GM13977 (cell line): Measurements from ENCODE around the gene PDZRN4.
"Not testable (repeated sequence)": the region's sequence is repeated elsewhere in the genome, so short reads cannot be mapped to it uniquely, and the experiment has no call there.

Experiments used
- DNase-seq: peaks from one replicate; pipeline ENCODE4 v3.0.0; 2012; ENCODE audit warnings: low spot score
- in situ Hi-C: fragments of 300-500 bp; cut with MboI; formaldehyde crosslinking; loops from one replicate; pipeline ENCODE4 v1.12.0; 2022; ENCODE audit warnings: low sequenced_read_pairs, low pct_unique_long_range_greater_than_20kb, mixed read lengths, inconsistent platforms; ENCODE audit not compliant: unreplicated experiment
- TF ChIP-seq, protein P1 (sequence below): IDR thresholded peaks from 2 replicates; pipeline ENCODE4 v1.5.1; 2012; ENCODE audit warnings: mild to moderate bottlenecking, control low read depth; ENCODE audit not compliant: insufficient read depth; ENCODE audit errors: extremely low read depth, missing control alignments

Gene PDZRN4

DNA sequence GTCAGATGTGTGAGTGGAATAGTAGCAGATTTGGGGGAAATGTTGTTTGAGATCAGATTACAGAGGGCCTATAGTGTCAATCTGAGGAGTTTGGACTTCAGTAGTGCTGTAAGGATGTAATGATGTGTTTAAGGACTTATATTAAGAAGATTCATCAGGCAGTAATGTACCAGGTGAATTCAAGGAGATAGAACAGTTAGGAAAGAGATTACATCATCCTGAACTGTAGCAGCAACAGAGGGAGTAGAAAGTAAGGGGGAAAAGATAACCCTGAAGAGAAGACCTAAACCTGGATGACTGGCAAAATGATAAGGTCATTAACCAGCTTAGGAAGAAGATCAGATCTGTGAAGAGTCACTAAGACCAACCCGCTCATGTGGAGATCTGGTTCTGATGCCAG lies 349.4 kb downstream of the PDZRN4 start:
- TF ChIP-seq, protein P1, sequence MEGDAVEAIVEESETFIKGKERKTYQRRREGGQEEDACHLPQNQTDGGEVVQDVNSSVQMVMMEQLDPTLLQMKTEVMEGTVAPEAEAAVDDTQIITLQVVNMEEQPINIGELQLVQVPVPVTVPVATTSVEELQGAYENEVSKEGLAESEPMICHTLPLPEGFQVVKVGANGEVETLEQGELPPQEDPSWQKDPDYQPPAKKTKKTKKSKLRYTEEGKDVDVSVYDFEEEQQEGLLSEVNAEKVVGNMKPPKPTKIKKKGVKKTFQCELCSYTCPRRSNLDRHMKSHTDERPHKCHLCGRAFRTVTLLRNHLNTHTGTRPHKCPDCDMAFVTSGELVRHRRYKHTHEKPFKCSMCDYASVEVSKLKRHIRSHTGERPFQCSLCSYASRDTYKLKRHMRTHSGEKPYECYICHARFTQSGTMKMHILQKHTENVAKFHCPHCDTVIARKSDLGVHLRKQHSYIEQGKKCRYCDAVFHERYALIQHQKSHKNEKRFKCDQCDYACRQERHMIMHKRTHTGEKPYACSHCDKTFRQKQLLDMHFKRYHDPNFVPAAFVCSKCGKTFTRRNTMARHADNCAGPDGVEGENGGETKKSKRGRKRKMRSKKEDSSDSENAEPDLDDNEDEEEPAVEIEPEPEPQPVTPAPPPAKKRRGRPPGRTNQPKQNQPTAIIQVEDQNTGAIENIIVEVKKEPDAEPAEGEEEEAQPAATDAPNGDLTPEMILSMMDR: no peak
- no peak for DNase-seq
- in situ Hi-C loops: no loop called here

DNA sequence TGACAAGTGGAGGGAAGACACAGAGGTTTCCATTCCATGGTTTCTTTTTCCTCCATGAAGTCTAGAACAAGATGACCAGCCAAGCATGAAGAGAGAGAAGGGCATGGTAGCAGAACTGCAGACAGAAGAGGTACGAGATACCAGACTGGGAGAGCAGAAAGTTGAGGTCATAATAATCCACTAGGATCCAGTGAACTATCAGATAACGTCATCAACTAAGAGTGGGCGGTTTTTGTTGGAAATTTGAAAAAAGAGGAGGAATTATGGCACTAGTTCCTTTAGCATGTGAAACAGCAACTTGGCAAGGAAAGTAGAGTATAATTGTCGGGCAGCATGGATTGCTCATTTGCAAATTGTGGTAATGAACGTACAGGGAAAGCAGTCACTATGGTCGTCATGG lies 357.6 kb downstream of the PDZRN4 start:
- TF ChIP-seq, protein P1: no peak
- in situ Hi-C loops: no loop called here
- no peak for DNase-seq

DNA sequence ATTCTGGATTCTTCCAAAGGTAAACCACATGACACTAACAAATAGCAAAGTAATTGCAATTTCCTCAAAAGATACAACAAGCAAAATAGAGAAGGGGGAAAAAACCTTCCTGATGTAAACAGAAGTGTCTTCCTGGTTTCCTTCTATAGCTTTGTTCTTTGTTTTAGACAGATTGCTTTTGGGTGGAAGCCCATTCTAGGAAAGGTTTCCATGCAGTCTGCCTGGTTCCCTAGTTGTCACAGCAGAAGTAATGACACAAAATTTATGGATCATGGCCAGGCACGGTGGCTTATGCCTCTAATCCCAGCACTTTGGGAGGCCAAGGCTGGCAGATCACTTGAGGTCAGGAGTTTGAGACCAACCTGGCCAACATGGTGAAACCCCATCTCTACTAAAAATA lies 359.0 kb downstream of the PDZRN4 start:
- in situ Hi-C loops, DNase-seq: not testable (repeated sequence)

DNA sequence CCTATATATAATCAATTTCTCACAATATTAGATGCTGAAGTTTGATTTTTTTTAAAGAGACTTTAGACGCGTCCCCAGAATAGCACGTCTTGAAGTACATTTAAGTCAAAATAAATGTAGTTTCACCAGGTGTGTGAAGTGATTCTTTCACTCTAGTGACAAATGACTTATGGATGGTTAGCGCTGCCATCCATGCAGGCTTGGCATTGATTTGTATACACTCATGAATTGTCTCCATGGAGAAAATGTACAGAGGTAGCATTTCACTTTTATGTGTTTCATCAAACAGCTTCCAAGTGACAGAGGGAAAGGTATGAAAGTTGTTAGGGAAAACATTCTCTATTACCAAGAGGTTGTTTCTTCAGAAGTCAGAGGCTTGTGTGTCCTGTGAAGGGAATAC lies 360.8 kb downstream of the PDZRN4 start:
- TF ChIP-seq, protein P1: no peak
- no peak for DNase-seq
- in situ Hi-C loops: no loop called here

DNA sequence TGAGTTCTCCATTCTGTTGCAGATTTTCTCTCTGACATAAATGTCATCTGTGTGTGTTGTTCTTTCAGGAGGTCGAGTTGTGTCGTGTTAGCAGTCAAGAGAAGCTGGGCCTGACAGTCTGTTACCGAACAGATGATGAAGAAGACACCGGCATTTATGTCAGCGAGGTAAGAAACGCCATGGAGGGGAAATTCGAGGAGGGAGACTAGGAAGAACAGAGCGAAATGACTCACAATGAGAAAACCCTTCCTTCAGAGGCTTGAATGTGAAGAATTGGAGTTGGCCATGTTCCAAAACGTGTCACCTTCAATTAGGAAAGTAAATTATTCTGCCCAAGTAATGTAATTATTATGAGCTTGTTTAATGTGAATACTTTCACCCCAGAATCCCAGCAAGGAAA lies 364.5 kb downstream of the PDZRN4 start:
- TF ChIP-seq, protein P1: no peak
- in situ Hi-C loops: no loop called here
- DNase-seq: no peak

DNA sequence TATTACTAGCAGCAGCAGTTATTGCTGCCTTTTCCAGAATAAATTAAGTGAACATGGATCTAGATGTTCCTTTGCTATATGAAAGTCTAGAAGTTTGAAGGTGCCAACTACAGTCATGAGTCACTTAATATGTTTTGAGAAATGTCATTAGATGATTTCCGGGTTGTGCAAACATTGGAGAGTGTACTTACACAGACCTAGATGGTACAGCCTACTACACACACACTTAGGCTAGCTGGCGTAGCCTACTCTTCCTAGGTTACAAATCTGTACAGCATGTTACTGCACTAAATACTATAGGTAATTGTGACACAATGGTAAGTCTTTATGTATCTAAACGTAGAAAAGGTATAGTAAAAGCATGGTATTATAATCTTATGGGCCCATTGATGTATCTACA lies 368.1 kb downstream of the PDZRN4 start:
- TF ChIP-seq, protein P1: no peak
- DNase-seq: no peak
- in situ Hi-C loops: no loop called here

DNA sequence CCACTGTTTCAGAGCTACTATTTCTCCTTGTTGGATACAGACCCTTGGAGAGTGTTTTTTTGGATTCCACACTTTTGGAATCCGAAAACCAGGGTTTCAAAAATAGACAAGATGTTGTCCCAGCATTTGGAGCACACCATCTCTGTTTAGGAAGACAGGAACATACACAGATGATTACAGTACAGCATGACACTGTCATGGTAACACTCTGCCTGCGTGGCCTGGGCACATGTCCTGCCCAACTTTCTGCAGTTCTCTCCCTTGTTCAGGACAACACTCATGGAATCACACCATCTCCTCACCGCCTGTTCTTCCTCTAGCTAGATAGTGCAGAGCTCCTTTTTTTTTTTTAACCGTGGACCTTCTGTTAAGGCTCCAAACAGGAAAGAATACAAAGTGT lies 369.2 kb downstream of the PDZRN4 start:
- in situ Hi-C loops: no loop called here
- TF ChIP-seq, protein P1: no peak
- no peak for DNase-seq

DNA sequence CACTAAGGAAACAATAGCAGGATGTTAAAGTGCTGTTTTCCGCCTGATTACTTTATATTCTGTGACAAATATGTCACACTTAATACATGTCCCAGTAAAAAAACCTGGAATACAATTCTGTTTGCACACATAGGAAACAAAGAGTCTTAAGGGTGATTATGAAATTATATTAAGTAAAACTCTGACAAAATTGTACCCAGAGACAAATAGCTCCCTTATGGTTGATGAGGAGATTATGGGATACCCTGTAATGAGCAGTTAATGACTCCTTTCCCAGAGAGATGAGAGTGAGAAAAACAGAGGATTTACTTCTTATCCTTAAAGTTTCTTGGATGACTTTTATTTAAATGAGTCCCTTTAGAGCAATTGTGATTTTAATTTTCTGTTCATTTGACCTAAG lies 370.6 kb downstream of the PDZRN4 start:
- TF ChIP-seq, protein P1: no peak
- in situ Hi-C loops: no loop called here
- no peak for DNase-seq
